GM21367 (cell line): ENCODE measurements around the gene KIF1A.
"Not testable (repeated sequence)": the region's sequence is repeated elsewhere in the genome, so short reads cannot be mapped to it uniquely, and the experiment has no call there.

Source experiments
- ATAC-seq: cut with Tn5 transposase; IDR thresholded peaks from one replicate; pipeline ENCODE4 v1.9.1; 2021; ENCODE audit not compliant: unreplicated experiment

The KIF1A gene

GRCh38 chr2:240787521-240788472 lies 32.2 kb downstream of the KIF1A start:
- ATAC-seq = no peak

- ATAC-seq = no peak
Measured at GRCh38 chr2:240786871-240787311, 33.1 kb downstream of the KIF1A start.

GRCh38 chr2:240786355-240786841 lies 33.6 kb downstream of the KIF1A start:
- no peak for ATAC-seq

GRCh38 chr2:240785424-240786335 lies 34.3 kb downstream of the KIF1A start:
- ATAC-seq = no peak

- no peak for ATAC-seq
Measured at GRCh38 chr2:240784629-240785423, 35.2 kb downstream of the KIF1A start.

- ATAC-seq = no peak
Measured at GRCh38 chr2:240783819-240784621, 36.0 kb downstream of the KIF1A start.

GRCh38 chr2:240782886-240783818 lies 36.9 kb downstream of the KIF1A start:
- ATAC-seq = no peak

GRCh38 chr2:240782221-240782885 lies 37.7 kb downstream of the KIF1A start:
- ATAC-seq = no peak

- ATAC-seq = no peak
Measured at GRCh38 chr2:240781471-240782220, 38.4 kb downstream of the KIF1A start.

- ATAC-seq = no peak
Measured at GRCh38 chr2:240780023-240780700, 39.9 kb downstream of the KIF1A start.

GRCh38 chr2:240779250-240779832 lies 40.7 kb downstream of the KIF1A start:
- not testable (repeated sequence) for ATAC-seq

GRCh38 chr2:240778426-240778825 lies 41.6 kb downstream of the KIF1A start:
- no peak for ATAC-seq

- ATAC-seq = no peak
Measured at GRCh38 chr2:240777456-240778212, 42.4 kb downstream of the KIF1A start.

- no peak for ATAC-seq
Measured at GRCh38 chr2:240775905-240776304, 44.1 kb downstream of the KIF1A start.

GRCh38 chr2:240774856-240775255 lies 45.2 kb downstream of the KIF1A start:
- no peak for ATAC-seq

- ATAC-seq = no peak
Measured at GRCh38 chr2:240769096-240769495, 50.9 kb downstream of the KIF1A start.
